Panc1 (cell line): ENCODE data around the gene CRTAC1. TPM values are rescaled to one million over a fixed set of nuclear protein-coding genes. Genes with fewer than 3 reads are reported as not detected.
A peak's percentile ranks its signal among the peaks of the same experiment; 100 is the strongest.

Experiments
- ATAC-seq: fragments of 200-7000 bp; cut with Tn5 transposase; 2 replicates; pipeline ENCODE4 v1.9.1; 2020; ENCODE audit warnings: mild to moderate bottlenecking, moderate library complexity
- BruUV-seq: library from RNA; stranded (reverse); fragments of 400-500 nt; replicated peaks from 2 replicates; lab custom pipeline; 2021; lab: Mats Ljungman, UMichigan
- CTCF ChIA-PET: fragments of 300-600 bp; sonication (Branson Sonifier 250); formaldehyde crosslinking; loops from one replicate; lab custom pipeline; 2022; ENCODE audit warnings: antibody characterized with exemption; lab: Charles Lee
- POLR2A ChIA-PET: fragments of 300-600 bp; sonication (Branson Sonifier 250); formaldehyde crosslinking; loops from one replicate; lab custom pipeline; 2022; ENCODE audit warnings: antibody characterized with exemption; lab: Charles Lee
- DNase-seq: peaks from one replicate; pipeline ENCODE4 v3.0.0-alpha.2; 2010; ENCODE audit warnings: low read depth, low spot score
- H3K27ac ChIP-seq: 2 replicates; pipeline ENCODE4 v1.5.1; 2011; ENCODE audit warnings: mild to moderate bottlenecking, low read length, inconsistent platforms
- H3K27me3 ChIP-seq: fragments of 200-500 bp; sonication (Bioruptor generic); 2 replicates; pipeline ENCODE4 v1.6.0; 2014; ENCODE audit warnings: low read length, inconsistent platforms; ENCODE audit not compliant: control insufficient read depth, insufficient read depth
- H3K36me3 ChIP-seq: fragments of 200-500 bp; sonication (Bioruptor generic); 2 replicates; pipeline ENCODE4 v1.5.1; 2014; ENCODE audit warnings: inconsistent platforms, mild to moderate bottlenecking, low read length, moderate library complexity; ENCODE audit not compliant: control insufficient read depth, insufficient read depth
- H3K4me1 ChIP-seq: 2 replicates; pipeline ENCODE4 v1.5.1; 2011; ENCODE audit warnings: inconsistent platforms, mild to moderate bottlenecking, low read length, moderate library complexity; ENCODE audit not compliant: control insufficient read depth, insufficient read depth
- H3K4me3 ChIP-seq, 2 experiments: 2 replicates each; pipeline ENCODE4 v1.5.1; 2011 to 2012; ENCODE audit warnings: low read depth in 2 of 2, low read length in 2 of 2, mild to moderate bottlenecking in 2 of 2, inconsistent platforms in 1 of 2, moderate library complexity in 1 of 2
- H3K9me3 ChIP-seq: fragments of 200-500 bp; sonication (Bioruptor generic); 2 replicates; pipeline ENCODE4 v1.5.1; 2014; ENCODE audit warnings: low read depth, mild to moderate bottlenecking, inconsistent platforms, low read length, moderate library complexity; ENCODE audit not compliant: control insufficient read depth, insufficient read depth
- POLR2AphosphoS5 ChIP-seq: IDR thresholded peaks from 2 replicates; pipeline ENCODE4 v1.6.1; 2012; ENCODE audit warnings: mild to moderate bottlenecking, low read depth, low read length, moderate library complexity
- SIN3A ChIP-seq: IDR thresholded peaks from 2 replicates; pipeline ENCODE4 v1.6.1; 2012; ENCODE audit warnings: low read depth, mild to moderate bottlenecking, low read length, moderate library complexity, borderline replicate concordance; ENCODE audit not compliant: insufficient read depth
- TCF7L2 ChIP-seq: IDR thresholded peaks from 2 replicates; pipeline ENCODE4 v1.6.1; 2011; ENCODE audit warnings: mild to moderate bottlenecking, low read depth, low read length, inconsistent platforms
- in situ Hi-C: cut with HindIII; loops from 2 replicates; pipeline ENCODE4 v1.10.0; 2016; ENCODE audit warnings: low sequenced_read_pairs, low pct_unique_long_range_greater_than_20kb
- intact Hi-C: fragments of 100-400 bp; cut with micrococcal nuclease; formaldehyde crosslinking; loops from one replicate; pipeline ENCODE4 v1.10.0; 2022; ENCODE audit not compliant: unreplicated experiment
- total RNA-seq: library from RNA; stranded (reverse); gene quantifications from one replicate; pipeline ENCODE4 v1.2.1, GENCODE V29; 2021; ENCODE audit not compliant: unreplicated experiment
- TF ChIP-seq, protein P1 (sequence below), 2 experiments: IDR thresholded peaks; 2 replicates each; pipeline ENCODE4 v1.6.1; 2011 to 2012; ENCODE audit warnings: low read depth in 2 of 2, control low read depth in 1 of 2, low read length in 1 of 2, mild to moderate bottlenecking in 1 of 2, moderate library complexity in 1 of 2; ENCODE audit not compliant: insufficient read depth in 1 of 2
- TF ChIP-seq, protein P2 (sequence below): fragments of 450-650 bp; IDR thresholded peaks from 2 replicates; pipeline ENCODE4 v1.5.1; 2017; ENCODE audit warnings: mild to moderate bottlenecking

Gene CRTAC1
- total RNA-seq, 1 experiment from 2014 or later = 0.23 TPM

GRCh38 chr10:98038288-98038687 is 7.9 kb upstream of the CRTAC1 start:
- CTCF ChIA-PET = interaction anchor here (0.7 kb wide), 1 partner anchor 247 kb away, joined by 5 read pairs; no protein-coding TSS in a partner anchor
- BruUV-seq = no TSS peak
- ATAC-seq (no peak), DNase-seq (no peak)
- Histone ChIP-seq H3K4me3 (no peak overlapping the region), H3K9me3 (no peaks in the 10 kb centered on the region), H3K36me3 (no peaks in the 10 kb centered on the region), H3K27ac (no peak overlapping the region), H3K27me3 (peaks cover 50% of the 10 kb centered on the region), H3K4me1 (no peaks in the 10 kb centered on the region)
- POLR2A ChIA-PET = no interaction called here
- intact Hi-C loops (no loop called here), in situ Hi-C loops (no loop called here)
- TF ChIP-seq, protein P1, sequence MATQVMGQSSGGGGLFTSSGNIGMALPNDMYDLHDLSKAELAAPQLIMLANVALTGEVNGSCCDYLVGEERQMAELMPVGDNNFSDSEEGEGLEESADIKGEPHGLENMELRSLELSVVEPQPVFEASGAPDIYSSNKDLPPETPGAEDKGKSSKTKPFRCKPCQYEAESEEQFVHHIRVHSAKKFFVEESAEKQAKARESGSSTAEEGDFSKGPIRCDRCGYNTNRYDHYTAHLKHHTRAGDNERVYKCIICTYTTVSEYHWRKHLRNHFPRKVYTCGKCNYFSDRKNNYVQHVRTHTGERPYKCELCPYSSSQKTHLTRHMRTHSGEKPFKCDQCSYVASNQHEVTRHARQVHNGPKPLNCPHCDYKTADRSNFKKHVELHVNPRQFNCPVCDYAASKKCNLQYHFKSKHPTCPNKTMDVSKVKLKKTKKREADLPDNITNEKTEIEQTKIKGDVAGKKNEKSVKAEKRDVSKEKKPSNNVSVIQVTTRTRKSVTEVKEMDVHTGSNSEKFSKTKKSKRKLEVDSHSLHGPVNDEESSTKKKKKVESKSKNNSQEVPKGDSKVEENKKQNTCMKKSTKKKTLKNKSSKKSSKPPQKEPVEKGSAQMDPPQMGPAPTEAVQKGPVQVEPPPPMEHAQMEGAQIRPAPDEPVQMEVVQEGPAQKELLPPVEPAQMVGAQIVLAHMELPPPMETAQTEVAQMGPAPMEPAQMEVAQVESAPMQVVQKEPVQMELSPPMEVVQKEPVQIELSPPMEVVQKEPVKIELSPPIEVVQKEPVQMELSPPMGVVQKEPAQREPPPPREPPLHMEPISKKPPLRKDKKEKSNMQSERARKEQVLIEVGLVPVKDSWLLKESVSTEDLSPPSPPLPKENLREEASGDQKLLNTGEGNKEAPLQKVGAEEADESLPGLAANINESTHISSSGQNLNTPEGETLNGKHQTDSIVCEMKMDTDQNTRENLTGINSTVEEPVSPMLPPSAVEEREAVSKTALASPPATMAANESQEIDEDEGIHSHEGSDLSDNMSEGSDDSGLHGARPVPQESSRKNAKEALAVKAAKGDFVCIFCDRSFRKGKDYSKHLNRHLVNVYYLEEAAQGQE (IDR thresholded peaks at IDR 0.05; ENCODE audit: insufficient read depth in 1 of 2, low read depth in 2 of 2, low read length in 1 of 2) = no peak
- TF ChIP-seq, protein P2, sequence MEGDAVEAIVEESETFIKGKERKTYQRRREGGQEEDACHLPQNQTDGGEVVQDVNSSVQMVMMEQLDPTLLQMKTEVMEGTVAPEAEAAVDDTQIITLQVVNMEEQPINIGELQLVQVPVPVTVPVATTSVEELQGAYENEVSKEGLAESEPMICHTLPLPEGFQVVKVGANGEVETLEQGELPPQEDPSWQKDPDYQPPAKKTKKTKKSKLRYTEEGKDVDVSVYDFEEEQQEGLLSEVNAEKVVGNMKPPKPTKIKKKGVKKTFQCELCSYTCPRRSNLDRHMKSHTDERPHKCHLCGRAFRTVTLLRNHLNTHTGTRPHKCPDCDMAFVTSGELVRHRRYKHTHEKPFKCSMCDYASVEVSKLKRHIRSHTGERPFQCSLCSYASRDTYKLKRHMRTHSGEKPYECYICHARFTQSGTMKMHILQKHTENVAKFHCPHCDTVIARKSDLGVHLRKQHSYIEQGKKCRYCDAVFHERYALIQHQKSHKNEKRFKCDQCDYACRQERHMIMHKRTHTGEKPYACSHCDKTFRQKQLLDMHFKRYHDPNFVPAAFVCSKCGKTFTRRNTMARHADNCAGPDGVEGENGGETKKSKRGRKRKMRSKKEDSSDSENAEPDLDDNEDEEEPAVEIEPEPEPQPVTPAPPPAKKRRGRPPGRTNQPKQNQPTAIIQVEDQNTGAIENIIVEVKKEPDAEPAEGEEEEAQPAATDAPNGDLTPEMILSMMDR = no peak
- no peak for TF ChIP-seq POLR2AphosphoS5
- no peak for TF ChIP-seq SIN3A
- no peak for TF ChIP-seq TCF7L2

GRCh38 chr10:98035599-98035998 is 5.2 kb upstream of the CRTAC1 start:
- ATAC-seq = no peak
- Histone ChIP-seq H3K4me1 (no peaks in the 10 kb centered on the region), H3K36me3 (0 out of 2 replicates have a peak, but pooled peaks cover 3% of the 10 kb centered on the region), H3K27ac (no peak overlapping the region), H3K9me3 (no peaks in the 10 kb centered on the region), H3K4me3 (no peak overlapping the region), H3K27me3 (peaks cover 55% of the 10 kb centered on the region)
- no peak for DNase-seq
- TF ChIP-seq, protein P1 (IDR thresholded peaks at IDR 0.05; ENCODE audit: insufficient read depth in 1 of 2, low read depth in 2 of 2, low read length in 1 of 2) = peak; percentile 55 to 71; a peak in 2 of 4 replicates
- TF ChIP-seq, protein P2 = no peak
- no TSS peak for BruUV-seq
- intact Hi-C loops = no loop called here
- in situ Hi-C loops = no loop called here
- ChIA-PET POLR2A (no interaction called here), CTCF (interaction anchor here (0.7 kb wide), 1 partner anchor 425 kb away, joined by 7 read pairs; no protein-coding TSS in a partner anchor)
